GM10266 (cell line): ENCODE measurements around the gene FAAH.

Source experiments
- DNase-seq: peaks from one replicate; pipeline ENCODE4 v3.0.0; 2012; ENCODE audit errors: extremely low spot score
- CTCF ChIP-seq: IDR thresholded peaks from 2 replicates; pipeline ENCODE4 v1.5.1; 2012; ENCODE audit warnings: mild to moderate bottlenecking, low read depth; ENCODE audit not compliant: control insufficient read depth, insufficient read depth; ENCODE audit errors: missing control alignments

Gene FAAH

GRCh38 chr1:46425726-46426125 lies 31.6 kb downstream of the FAAH start:
- TF ChIP-seq CTCF: no peak

GRCh38 chr1:46427541-46427940 lies 33.4 kb downstream of the FAAH start:
- no peak for DNase-seq
- TF ChIP-seq CTCF: no peak

More at GRCh38 chr1:46425726-46426125, 31.6 kb downstream of the FAAH start:
- no peak for DNase-seq

GRCh38 chr1:46429436-46429835 lies 35.3 kb downstream of the FAAH start:
- no peak for TF ChIP-seq CTCF

GRCh38 chr1:46431695-46432094 lies 37.6 kb downstream of the FAAH start:
- DNase-seq: no peak
- no peak for TF ChIP-seq CTCF

More at GRCh38 chr1:46429436-46429835, 35.3 kb downstream of the FAAH start:
- no peak for DNase-seq

- TF ChIP-seq CTCF: no peak
- DNase-seq: no peak
Measured at GRCh38 chr1:46432781-46433327, 38.7 kb downstream of the FAAH start.

- DNase-seq: no peak
- no peak for TF ChIP-seq CTCF
Measured at GRCh38 chr1:46434358-46434757, 40.2 kb downstream of the FAAH start.

GRCh38 chr1:46436844-46437243 lies 42.7 kb downstream of the FAAH start:
- DNase-seq: no peak
- TF ChIP-seq CTCF: no peak
